GM18951 (cell line): Measurements from ENCODE around the gene MAP3K5.

Source experiments
- POLR2A ChIP-seq: IDR thresholded peaks from 4 replicates; pipeline ENCODE4 v1.6.1; 2011; ENCODE audit warnings: mild to moderate bottlenecking; ENCODE audit not compliant: insufficient read length, insufficient read depth; ENCODE audit errors: extremely low read depth
- in situ Hi-C: fragments of 300-500 bp; cut with MboI; formaldehyde crosslinking; loops from one replicate; pipeline ENCODE4 v1.12.0; 2022; ENCODE audit warnings: low sequenced_read_pairs, mixed read lengths, inconsistent platforms; ENCODE audit not compliant: unreplicated experiment

The MAP3K5 gene

GRCh38 chr6:136757150-136757549 is 35.1 kb downstream of the MAP3K5 start:
- in situ Hi-C loops: no loop called here
- TF ChIP-seq POLR2A: no peak

- TF ChIP-seq POLR2A: no peak
- in situ Hi-C loops: no loop called here
Measured at GRCh38 chr6:136754820-136755219, 37.5 kb downstream of the MAP3K5 start.

GRCh38 chr6:136753624-136754023 is 38.7 kb downstream of the MAP3K5 start:
- in situ Hi-C loops: no loop called here
- TF ChIP-seq POLR2A: no peak

GRCh38 chr6:136752554-136752953 is 39.7 kb downstream of the MAP3K5 start:
- TF ChIP-seq POLR2A: no peak
- in situ Hi-C loops: no loop called here

GRCh38 chr6:136751991-136752390 is 40.3 kb downstream of the MAP3K5 start:
- in situ Hi-C loops: no loop called here
- TF ChIP-seq POLR2A: no peak

GRCh38 chr6:136751522-136751956 is 40.7 kb downstream of the MAP3K5 start:
- in situ Hi-C loops: no loop called here
- no peak for TF ChIP-seq POLR2A

- no peak for TF ChIP-seq POLR2A
- in situ Hi-C loops: no loop called here
Measured at GRCh38 chr6:136750696-136751521, 41.4 kb downstream of the MAP3K5 start.

- TF ChIP-seq POLR2A: no peak
- in situ Hi-C loops: no loop called here
Measured at GRCh38 chr6:136749359-136749997, 42.8 kb downstream of the MAP3K5 start.

- in situ Hi-C loops: no loop called here
- no peak for TF ChIP-seq POLR2A
Measured at GRCh38 chr6:136747507-136747906, 44.8 kb downstream of the MAP3K5 start.

- in situ Hi-C loops: no loop called here
- TF ChIP-seq POLR2A: no peak
Measured at GRCh38 chr6:136745300-136745699, 47.0 kb downstream of the MAP3K5 start.

- no peak for TF ChIP-seq POLR2A
- in situ Hi-C loops: no loop called here
Measured at GRCh38 chr6:136744889-136745288, 47.4 kb downstream of the MAP3K5 start.

GRCh38 chr6:136742125-136742524 is 50.2 kb downstream of the MAP3K5 start:
- TF ChIP-seq POLR2A: no peak
- in situ Hi-C loops: no loop called here

- no peak for TF ChIP-seq POLR2A
- in situ Hi-C loops: no loop called here
Measured at GRCh38 chr6:136740050-136740974, 52.0 kb downstream of the MAP3K5 start.
